A549 (cell line): ENCODE results near the gene ENTPD7. TPM values are rescaled to one million over a fixed set of nuclear protein-coding genes. Genes with fewer than 3 reads are reported as not detected.

Experiments used
- ATAC-seq, 2 experiments: fragments of 200-7000 bp in 1 of 2; fragments of >200 bp in 1 of 2; cut with Nextera tagmentation in 1 of 2; cut with Tn5 transposase in 1 of 2; 3 replicates each; pipeline versions ENCODE4 v1.8.0 to v1.9.1; 2018 to 2020; ENCODE audit warnings: mild to moderate bottlenecking in 1 of 2, moderate library complexity in 1 of 2
- CTCF ChIA-PET: fragments of 300-600 bp; sonication (Branson Sonifier 250); formaldehyde crosslinking; extraction: SDS; loops from one replicate; lab custom pipeline; 2021; ENCODE audit warnings: antibody characterized with exemption, inconsistent platforms; lab: Yijun Ruan, JAX
- POLR2A ChIA-PET: fragments of 350-600 bp; formaldehyde crosslinking; extraction: SDS; loops from one replicate; lab custom pipeline; 2021; ENCODE audit warnings: antibody characterized with exemption, inconsistent platforms; lab: Yijun Ruan, JAX
- DNase-seq, 2 experiments: peaks; one replicate each; pipeline versions ENCODE4 v3.0.0 to v3.0.0-alpha.2; 2011 to 2016; ENCODE audit warnings: low read depth in 1 of 2, low spot score in 1 of 2
- FAIRE-seq: peaks from 2 replicates; lab custom pipeline; 2011; peaks lifted over from hg19 to GRCh38; lab: Jason Lieb, UNC
- H3K27ac ChIP-seq, 2 experiments: fragments of >200 bp; sonication (Bioruptor Twin); formaldehyde crosslinking; 3 replicates each; pipeline ENCODE4 v1.5.1; 2016 to 2017
- H3K4me1 ChIP-seq: fragments of >200 bp; sonication (Bioruptor Twin); formaldehyde crosslinking; 3 replicates; pipeline ENCODE4 v1.6.1; 2016
- H3K4me2 ChIP-seq: fragments of >200 bp; sonication (Bioruptor Twin); formaldehyde crosslinking; 3 replicates; pipeline ENCODE4 v1.6.1; 2016
- H3K4me3 ChIP-seq: fragments of >200 bp; sonication (Bioruptor Twin); formaldehyde crosslinking; 3 replicates; pipeline ENCODE4 v1.5.1; 2016
- H3K9me3 ChIP-seq: fragments of >200 bp; sonication (Bioruptor Twin); formaldehyde crosslinking; 3 replicates; pipeline ENCODE4 v1.6.1; 2016
- ATOH8 ChIP-seq: fragments of 250-450 bp; sonication (Bioruptor Pico); IDR thresholded peaks from 2 replicates; pipeline ENCODE4 v1.5.0; 2020; ENCODE audit warnings: low read depth, mild to moderate bottlenecking, moderate library complexity
- CBX2 ChIP-seq: fragments of 200-600 bp; sonication (generic); IDR thresholded peaks from 2 replicates; pipeline ENCODE4 v1.6.1; 2016; ENCODE audit warnings: low read depth, mild to moderate bottlenecking, borderline replicate concordance
- CEBPB ChIP-seq, 2 experiments: fragments of >200 bp in 1 of 2; sonication (Bioruptor Twin) in 1 of 2; formaldehyde crosslinking in 1 of 2; IDR thresholded peaks; 2 replicates each; pipeline ENCODE4 v1.6.1; 2012 to 2016
- CHD2 ChIP-seq: fragments of 150-350 bp; IDR thresholded peaks from 2 replicates; pipeline ENCODE4 v1.6.1; 2014; ENCODE audit warnings: low read length; ENCODE audit not compliant: partially characterized antibody
- E2F6 ChIP-seq: IDR thresholded peaks from 2 replicates; pipeline ENCODE4 v1.6.1; 2012; ENCODE audit warnings: low read depth, borderline replicate concordance
- ELK1 ChIP-seq: fragments of 150-350 bp; IDR thresholded peaks from 2 replicates; pipeline ENCODE4 v1.6.1; 2014; ENCODE audit warnings: low read depth, mild to moderate bottlenecking, low read length
- ESRRA ChIP-seq: fragments of 150-350 bp; IDR thresholded peaks from 2 replicates; pipeline ENCODE4 v1.6.1; 2014; ENCODE audit warnings: mild to moderate bottlenecking, low read length, borderline replicate concordance
- FOXS1 ChIP-seq: fragments of 250-450 bp; sonication (Bioruptor Pico); IDR thresholded peaks from 2 replicates; pipeline ENCODE4 v1.5.0; 2020; ENCODE audit warnings: mild to moderate bottlenecking, moderate library complexity
- HES2 ChIP-seq: fragments of >200 bp; sonication (Bioruptor Twin); formaldehyde crosslinking; IDR thresholded peaks from 2 replicates; pipeline ENCODE4 v1.6.1; 2016
- HOXB13 ChIP-seq: fragments of 250-450 bp; sonication (Bioruptor Pico); IDR thresholded peaks from 2 replicates; pipeline ENCODE4 v1.5.0; 2020; ENCODE audit warnings: low read depth, mild to moderate bottlenecking, moderate library complexity
- HOXB5 ChIP-seq: fragments of 250-450 bp; sonication (Bioruptor Pico); IDR thresholded peaks from 2 replicates; pipeline ENCODE4 v1.5.0; 2020; ENCODE audit warnings: mild to moderate bottlenecking, moderate library complexity
- JUN ChIP-seq, 2 experiments: fragments of >200 bp; sonication (Bioruptor Twin); formaldehyde crosslinking; IDR thresholded peaks; 2 replicates in 1 of 2; 3 replicates in 1 of 2; pipeline ENCODE4 v1.6.1; 2016 to 2017
- JUNB ChIP-seq: fragments of >200 bp; sonication (Bioruptor Twin); formaldehyde crosslinking; IDR thresholded peaks from 2 replicates; pipeline ENCODE4 v1.6.1; 2016
- KDM1A ChIP-seq: fragments of 200-600 bp; sonication (generic); IDR thresholded peaks from 2 replicates; pipeline ENCODE4 v1.6.1; 2016; ENCODE audit warnings: low read depth, mild to moderate bottlenecking
- MAFK ChIP-seq: fragments of 450-650 bp; IDR thresholded peaks from 2 replicates; pipeline ENCODE4 v1.6.1; 2014; ENCODE audit not compliant: partially characterized antibody
- MYC ChIP-seq: IDR thresholded peaks from 2 replicates; pipeline ENCODE4 v1.6.1; 2012; ENCODE audit warnings: mild to moderate bottlenecking, inconsistent platforms, low read length, improper control_type of control experiment, borderline replicate concordance
- NR3C1 ChIP-seq: fragments of >200 bp; sonication (Bioruptor Twin); formaldehyde crosslinking; IDR thresholded peaks from 3 replicates; pipeline ENCODE4 v1.6.1; 2017
- PBX3 ChIP-seq: IDR thresholded peaks from 2 replicates; pipeline ENCODE4 v1.6.1; 2012
- PHF8 ChIP-seq: fragments of 200-600 bp; sonication (generic); IDR thresholded peaks from 2 replicates; pipeline ENCODE4 v1.6.1; 2016; ENCODE audit warnings: low read depth, mild to moderate bottlenecking, antibody characterized with exemption, moderate library complexity, borderline replicate concordance
- POLR2A ChIP-seq: IDR thresholded peaks from 2 replicates; pipeline ENCODE4 v1.6.1; 2012; ENCODE audit warnings: mild to moderate bottlenecking, low read length
- RARB ChIP-seq: fragments of 250-450 bp; sonication (Bioruptor Pico); IDR thresholded peaks from 2 replicates; pipeline ENCODE4 v1.8.0; 2021; ENCODE audit warnings: mild to moderate bottlenecking, moderate library complexity
- REST ChIP-seq: fragments of 200-600 bp; sonication (generic); IDR thresholded peaks from 2 replicates; pipeline ENCODE4 v1.6.1; 2016; ENCODE audit warnings: antibody characterized with exemption, mild to moderate bottlenecking, moderate library complexity
- RFX5 ChIP-seq: fragments of 450-650 bp; IDR thresholded peaks from 2 replicates; pipeline ENCODE4 v1.7.1; 2014; ENCODE audit warnings: antibody characterized with exemption, mild to moderate bottlenecking, moderate library complexity
- RNF2 ChIP-seq: fragments of 200-600 bp; sonication (generic); IDR thresholded peaks from 2 replicates; pipeline ENCODE4 v1.6.1; 2016; ENCODE audit warnings: low read depth, mild to moderate bottlenecking, antibody characterized with exemption, moderate library complexity, borderline replicate concordance
- TFCP2L1 ChIP-seq: fragments of 250-450 bp; sonication (Bioruptor Pico); IDR thresholded peaks from 2 replicates; pipeline ENCODE4 v1.5.0; 2021; ENCODE audit warnings: mild to moderate bottlenecking
- TP53 ChIP-seq: fragments of 250-450 bp; sonication (Bioruptor Pico); IDR thresholded peaks from 2 replicates; pipeline ENCODE4 v1.5.0; 2021; ENCODE audit warnings: mild to moderate bottlenecking, moderate library complexity
- ZNF302 ChIP-seq: fragments of 250-450 bp; sonication (Bioruptor Pico); IDR thresholded peaks from 2 replicates; pipeline ENCODE4 v1.9.0; 2021; ENCODE audit warnings: inconsistent platforms, mild to moderate bottlenecking, moderate library complexity
- ZSCAN20 ChIP-seq: fragments of 250-450 bp; sonication (Bioruptor Pico); IDR thresholded peaks from 2 replicates; pipeline ENCODE4 v1.8.0; 2022; ENCODE audit warnings: mild to moderate bottlenecking, moderate library complexity
- WGBS: methylation state at CpG from one replicate; pipeline ENCODE4 v1.1.6; 2017; ENCODE audit errors: missing lambda C conversion rate; 5-methylcytosine and 5-hydroxymethylcytosine counted together
- polyA plus RNA-seq, 4 experiments: library from polyadenylated mRNA; depleted of rRNA in 3 of 4; stranded (reverse); fragments of >200 nt; fragmentation: RNase III in 1 of 4; extraction: RNeasy Plus Mini Kit Qiagen cat#74134 plus additional on column Dnase treatment in 1 of 4; gene quantifications; 2 replicates in 3 of 4; 3 replicates in 1 of 4; pipeline ENCODE4 v1.2.3, GENCODE V29; 2011 to 2017

ENTPD7 gene
- polyA plus RNA-seq, 2 of the 4 experiments (the other 2 are of a cell fraction), result 6.8 to 10.4 TPM

GRCh38 chr10:99620711-99621453 lies 38.4 kb upstream of the ENTPD7 start (continued):
- peak; percentile 91 for TF ChIP-seq REST
- no peak for TF ChIP-seq ELK1
- TF ChIP-seq E2F6, result peak; percentile 93
- TF ChIP-seq JUN (IDR thresholded peaks at IDR 0.05), result peak; percentile 85 to 95; a peak in 4 of 5 replicates
- TF ChIP-seq CEBPB (IDR thresholded peaks at IDR 0.05), result peak; percentile 90 to 92
- 0 out of 2 replicates have a peak, but pooled peaks have one; percentile 52 for TF ChIP-seq HOXB5 (CRISPR knock-in tag)
- TF ChIP-seq TP53, result peak; percentile 37; the same call in 1 of the 2 replicates
- TF ChIP-seq MYC, result peak; percentile 75; the same call in 1 of the 2 replicates
- TF ChIP-seq JUNB, result peak; percentile 53; the same call in 1 of the 2 replicates
- TF ChIP-seq TFCP2L1 (CRISPR knock-in tag), result no peak
- TF ChIP-seq PHF8, result peak; percentile 83
- no peak for TF ChIP-seq RNF2
- 0 out of 2 replicates have a peak, but pooled peaks have one; percentile 50 for TF ChIP-seq HES2
- TF ChIP-seq RFX5, result peak; percentile 58; the same call in 1 of the 2 replicates

GRCh38 chr10:99621454-99622251 lies 37.7 kb upstream of the ENTPD7 start:
- peak overlapping the region; percentile 95 for H3K27ac ChIP-seq
- peak overlapping the region; percentile 55 for H3K4me3 ChIP-seq
- H3K4me1 ChIP-seq, result peaks cover 27% of the 10 kb centered on the region
- POLR2A ChIA-PET, result interaction anchor here (0.5 to 3.6 kb wide), 15 partner anchors 9 to 1487 kb away, joined by 3 to 46 read pairs (median 5); partner anchors contain the start of genes COX15, CUTC, ENTPD7 and GOT1
- 33% methylated on average over 23 of the region's 31 CpGs for WGBS
- DNase-seq, result no peak
- FAIRE-seq, result no peak
- CTCF ChIA-PET, result interaction anchor here (0.6 to 18.1 kb wide), 9 partner anchors 9 to 961 kb away, joined by 3 to 260 read pairs (median 3); partner anchors contain the start of gene GOT1
- peak; percentile 25 to 29; a peak in 5 of 6 replicates for ATAC-seq
- H3K9me3 ChIP-seq, result no peaks in the 10 kb centered on the region
- peak overlapping the region; percentile 63 for H3K4me2 ChIP-seq
- 0 out of 2 replicates have a peak, but pooled peaks have one; percentile 56 for TF ChIP-seq TFCP2L1 (CRISPR knock-in tag)
- TF ChIP-seq ESRRA, result no peak
- TF ChIP-seq NR3C1, result no peak
- no peak for TF ChIP-seq CBX2
- TF ChIP-seq MAFK, result no peak
- no peak for TF ChIP-seq RARB (CRISPR knock-in tag)
- TF ChIP-seq ZSCAN20 (CRISPR knock-in tag), result no peak
- TF ChIP-seq HES2, result no peak
- 0 out of 2 replicates have a peak, but pooled peaks have one; percentile 38 for TF ChIP-seq PBX3
- TF ChIP-seq JUNB, result no peak
- 0 out of 2 replicates have a peak, but pooled peaks have one; percentile 39 for TF ChIP-seq HOXB13 (CRISPR knock-in tag)
- no peak for TF ChIP-seq FOXS1 (CRISPR knock-in tag)
- no peak for TF ChIP-seq CHD2
- peak; percentile 94; the same call in 1 of the 2 replicates for TF ChIP-seq POLR2A
- no peak for TF ChIP-seq ZNF302
- TF ChIP-seq KDM1A, result no peak
- no peak for TF ChIP-seq ATOH8 (CRISPR knock-in tag)
